Esophagus muscularis mucosa (tissue), 4 donors: ENCODE results near the gene HSD17B14. TPM values are rescaled to one million over a fixed set of nuclear protein-coding genes. Genes with fewer than 3 reads are reported as not detected.
"Not testable (repeated sequence)": the region's sequence is repeated elsewhere in the genome, so short reads cannot be mapped to it uniquely, and the experiment has no call there.

ENCODE experiments used
- DNase-seq: peaks from one replicate; pipeline ENCODE4 v3.0.0-alpha.2; 2017; ENCODE audit errors: extremely low spot score
- H3K27ac ChIP-seq, 4 donors: fragments of 200-600 bp; sonication (generic); replicated peaks in 1 of 4; 1 replicate in 3 of 4; 2 replicates in 1 of 4; pipeline ENCODE4 v1.5.1; 2016 to 2019; ENCODE audit warnings: mild to moderate bottlenecking in 1 of 4
- H3K27me3 ChIP-seq, 4 donors: fragments of 200-600 bp; sonication (generic); one replicate each; pipeline versions ENCODE4 v1.5.1 to v1.6.0; 2016 to 2019
- H3K36me3 ChIP-seq, 4 donors: fragments of 200-600 bp; sonication (generic); one replicate each; pipeline ENCODE4 v1.5.1; 2016 to 2019
- H3K4me1 ChIP-seq, 4 donors: fragments of 200-600 bp; sonication (generic); one replicate each; pipeline ENCODE4 v1.5.1; 2016 to 2019
- H3K4me3 ChIP-seq, 4 donors: fragments of 200-600 bp; sonication (generic); 1 replicate in 2 of 4; 2 replicates in 2 of 4; pipeline ENCODE4 v1.5.1; 2016 to 2019; ENCODE audit warnings: mild to moderate bottlenecking in 4 of 4, moderate library complexity in 1 of 4
- H3K9me3 ChIP-seq, 4 donors: fragments of 200-600 bp; sonication (generic); 1 replicate in 3 of 4; 2 replicates in 1 of 4; pipeline ENCODE4 v1.5.1; 2016 to 2019
- CTCF ChIP-seq, 3 experiments: fragments of 200-600 bp in 2 of 3; fragments of 450-650 bp in 1 of 3; sonication (generic) in 2 of 3; IDR thresholded peaks; one replicate each; pipeline ENCODE4 v1.5.1; 2017 to 2019; ENCODE audit warnings: antibody characterized with exemption in 3 of 3, mild to moderate bottlenecking in 2 of 3, moderate library complexity in 1 of 3
- EP300 ChIP-seq: sonication (generic); formaldehyde crosslinking; IDR thresholded peaks from one replicate; pipeline ENCODE4 v1.6.1; 2017; ENCODE audit warnings: antibody characterized with exemption
- POLR2A ChIP-seq: fragments of 450-650 bp; IDR thresholded peaks from one replicate; pipeline ENCODE4 v1.6.1; 2017; ENCODE audit warnings: antibody characterized with exemption, moderate library complexity, mild to moderate bottlenecking, low read depth
- POLR2AphosphoS5 ChIP-seq, 2 donors: sonication (generic); formaldehyde crosslinking; IDR thresholded peaks; one replicate each; pipeline ENCODE4 v1.6.1; 2017; ENCODE audit warnings: antibody characterized with exemption in 2 of 2
- WGBS: methylation state at CpG from one replicate; pipeline ENCODE4 v1.1.5; 2018; 5-methylcytosine and 5-hydroxymethylcytosine counted together
- intact Hi-C: fragments of 100-400 bp; cut with DNase I; formaldehyde crosslinking; loops from one replicate; pipeline ENCODE4 v1.15.1; 2023
- total RNA-seq, 4 donors: library from RNA; depleted of rRNA; stranded (reverse); fragments of >200 nt; gene quantifications; one replicate each; pipeline versions ENCODE4 v1.1.0 to v1.2.1, GENCODE V29; 2016

The HSD17B14 gene
- total RNA-seq, 4 donors from 2014 or later: 7.1 to 8.9 (median 7.8) TPM

GRCh38 chr19:48874303-48875135, 38.2 kb upstream of the HSD17B14 start:
- H3K36me3 ChIP-seq: peaks cover 8 to 63% (median 46%) of the 10 kb centered on the region in 4 donors
- DNase-seq: no peak
- intact Hi-C loops: loop anchor here (5.0 kb wide), 1 partner anchor 93 kb away; the partner anchor contains the start of gene FTL
- peaks cover 48 to 63% (median 59%) of the 10 kb centered on the region in 4 donors for H3K4me1 ChIP-seq
- peak overlapping the region; percentile 94 to 100 (median 98) for H3K27ac ChIP-seq
- H3K27me3 ChIP-seq: no peaks in the 10 kb centered on the region
- WGBS: 4% methylated on average over 12 of the region's 17 CpGs
- peak overlapping the region; percentile 64 to 95 (median 80) for H3K4me3 ChIP-seq
- TF ChIP-seq POLR2A (no peak), EP300 (no peak), CTCF (IDR thresholded peaks at IDR 0.05) (no peak), POLR2AphosphoS5 (IDR thresholded peaks at IDR 0.05) (no peak)
- H3K9me3 ChIP-seq: no peaks in the 10 kb centered on the region

- Histone ChIP-seq H3K4me1 (peaks cover 44 to 67% (median 60%) of the 10 kb centered on the region in 4 donors), H3K4me3 (peak overlapping the region; percentile 64 to 95 (median 80)), H3K9me3 (no peaks in the 10 kb centered on the region), H3K27ac (peak overlapping the region; percentile 94 to 100 (median 98)), H3K36me3 (peaks cover 8 to 56% (median 45%) of the 10 kb centered on the region in 4 donors), H3K27me3 (no peaks in the 10 kb centered on the region)
- WGBS: 43% methylated on average over 14 of the region's 14 CpGs
- TF ChIP-seq POLR2AphosphoS5 (IDR thresholded peaks at IDR 0.05) (no peak), EP300 (no peak), POLR2A (no peak), CTCF (IDR thresholded peaks at IDR 0.05) (no peak)
- DNase-seq: no peak
- intact Hi-C loops: loop anchor here (5.0 kb wide), 1 partner anchor 94 kb away; the partner anchor contains the start of gene FTL
Observed at GRCh38 chr19:48873476-48874302, 37.4 kb upstream of the HSD17B14 start.

- H3K9me3 ChIP-seq: no peaks in the 10 kb centered on the region
- WGBS: 0% methylated on average over 14 of the region's 14 CpGs
- no peaks in the 10 kb centered on the region for H3K27me3 ChIP-seq
- TF ChIP-seq CTCF (IDR thresholded peaks at IDR 0.05): no peak
- no peak for TF ChIP-seq POLR2A
- TF ChIP-seq POLR2AphosphoS5 (IDR thresholded peaks at IDR 0.05): peak in 1 of 2 donors; percentile 85
- TF ChIP-seq EP300: no peak
- peak overlapping the region; percentile 64 to 95 (median 80) for H3K4me3 ChIP-seq
- H3K27ac ChIP-seq: peak overlapping the region; percentile 94 to 100 (median 98)
- H3K4me1 ChIP-seq: peaks cover 41 to 66% (median 62%) of the 10 kb centered on the region in 4 donors
- peaks cover 8 to 50% (median 42%) of the 10 kb centered on the region in 4 donors for H3K36me3 ChIP-seq
- peak; percentile 96 for DNase-seq
- intact Hi-C loops: loop anchor here (5.0 kb wide), 1 partner anchor 94 kb away; the partner anchor contains the start of gene FTL
Observed at GRCh38 chr19:48872884-48873475, 36.7 kb upstream of the HSD17B14 start.

- no peaks in the 10 kb centered on the region for H3K27me3 ChIP-seq
- peaks cover 41 to 66% (median 65%) of the 10 kb centered on the region in 4 donors for H3K4me1 ChIP-seq
- H3K4me3 ChIP-seq: peak within 1 kb of the TSS; percentile 64 to 95 (median 80)
- intact Hi-C loops: loop anchor here (5.0 kb wide), 1 partner anchor 95 kb away; the partner anchor contains the start of gene FTL
- TF ChIP-seq POLR2A (peak; percentile 99), POLR2AphosphoS5 (IDR thresholded peaks at IDR 0.05) (peak; percentile 100), EP300 (no peak), CTCF (IDR thresholded peaks at IDR 0.05) (peak in 2 of 3 experiments; percentile 26 to 35)
- peak within 1 kb of the TSS; percentile 94 to 100 (median 98) for H3K27ac ChIP-seq
- peaks cover 8 to 43% (median 36%) of the 10 kb centered on the region in 4 donors for H3K36me3 ChIP-seq
- no peaks in the 10 kb centered on the region for H3K9me3 ChIP-seq
- 0% methylated on average over 23 of the region's 53 CpGs for WGBS
- peak; percentile 100 for DNase-seq
Observed at GRCh38 chr19:48872182-48872883, 36.0 kb upstream of the HSD17B14 start, which contains the start of gene PPP1R15A. Gene PPP1R15A, plus strand, starts transcription at chr19:48872421. Its CDS starts 813 bp downstream, at chr19:48873234.

- Histone ChIP-seq H3K4me1 (peaks cover 41 to 67% (median 64%) of the 10 kb centered on the region in 4 donors), H3K4me3 (peak overlapping the region; percentile 64 to 95 (median 80)), H3K27ac (peak overlapping the region; percentile 94 to 100 (median 98)), H3K36me3 (peaks cover 8 to 36% (median 30%) of the 10 kb centered on the region in 4 donors)
- WGBS: 84% methylated on average over 31 of the region's 31 CpGs
- H3K27me3 ChIP-seq, H3K9me3 ChIP-seq, DNase-seq: not testable (repeated sequence)
- intact Hi-C loops: loop anchor here (5.0 kb wide), 1 partner anchor 96 kb away; the partner anchor contains the start of gene FTL
Observed at GRCh38 chr19:48871471-48872181, 35.3 kb upstream of the HSD17B14 start.
